Suppressor macrophage (primary cell): Measurements from ENCODE around the gene C22orf23.
"Not testable (repeated sequence)": the region's sequence is repeated elsewhere in the genome, so short reads cannot be mapped to it uniquely, and the experiment has no call there.

ENCODE experiments used
- DNase-seq, 4 experiments: peaks; one replicate each; pipeline ENCODE4 v3.0.0-alpha.2; 2020 to 2022

Gene C22orf23

DNA sequence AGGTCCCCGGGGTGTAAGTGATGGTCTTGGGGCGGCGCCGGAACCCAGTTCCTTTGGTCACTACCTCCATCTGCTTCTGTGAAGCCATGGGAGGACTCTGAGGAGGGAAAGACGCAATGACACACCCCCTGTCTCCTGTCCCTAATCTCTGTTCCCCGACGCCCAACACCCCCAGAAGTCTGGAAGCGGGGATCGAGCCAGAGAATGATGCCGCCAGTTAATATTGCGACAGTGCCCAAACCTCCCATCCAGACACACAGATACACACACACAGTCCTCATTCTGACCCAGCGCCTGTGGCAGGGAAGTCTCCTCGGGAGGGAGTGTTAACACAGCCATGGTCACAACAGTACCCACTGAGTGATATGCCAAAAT, 352 bp downstream of the C22orf23 start:
- peak in 1 of 4 experiments; percentile 20 for DNase-seq

- not testable (repeated sequence) for DNase-seq
Observed at GRCh38 chr22:37952629-37953028, 772 bp downstream of the C22orf23 start.

DNA sequence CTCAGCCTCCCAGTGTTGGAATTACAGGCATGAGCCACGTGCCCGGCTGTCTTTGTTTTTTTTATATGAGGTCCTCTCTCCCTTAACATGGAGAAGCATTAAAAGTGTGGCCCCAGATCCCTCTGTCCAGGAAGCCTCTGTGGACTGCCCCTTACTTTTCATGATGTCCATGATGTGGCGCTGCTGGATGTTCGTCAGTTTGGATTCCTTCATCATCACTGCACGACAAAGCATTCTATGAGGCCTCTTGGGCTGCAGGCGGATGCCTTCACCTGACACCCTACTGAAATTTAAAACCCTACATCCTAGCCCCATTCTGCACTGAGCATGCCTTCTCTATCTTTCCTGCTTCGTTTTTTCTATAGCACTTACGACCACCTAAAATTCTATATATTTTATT, 2.1 kb downstream of the C22orf23 start:
- no peak for DNase-seq

DNA sequence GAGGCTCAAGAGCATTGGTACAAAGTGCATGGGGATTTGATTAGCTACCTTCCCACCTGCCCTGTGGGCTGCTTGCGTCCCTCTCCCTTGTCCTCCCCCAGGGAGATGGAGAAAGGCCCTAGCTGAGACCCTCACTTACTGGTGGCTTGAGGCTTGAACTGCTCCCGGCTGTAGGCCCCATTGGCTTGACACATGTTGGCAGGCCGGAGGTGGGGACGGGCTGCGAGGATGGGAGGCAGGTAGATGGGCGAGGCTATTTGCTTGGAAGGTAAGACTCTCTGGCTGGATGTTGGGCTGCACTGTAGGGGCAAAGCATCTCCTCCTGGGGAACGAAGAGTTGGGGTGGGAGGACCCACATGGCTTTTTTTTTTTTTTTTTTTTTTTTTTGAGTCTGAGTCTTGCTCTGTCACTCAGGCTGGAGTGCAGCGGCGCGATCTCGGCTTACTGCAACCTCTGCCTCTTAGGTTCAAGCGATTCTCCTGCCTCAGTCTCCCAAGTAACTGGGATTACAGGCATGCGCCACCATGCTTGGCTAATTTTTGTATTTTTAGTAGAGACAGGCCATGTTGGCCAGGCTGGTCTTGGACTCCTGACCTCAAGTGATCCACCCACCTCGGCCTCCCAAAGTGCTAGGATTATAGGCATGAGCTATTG, 6.1 kb downstream of the C22orf23 start:
- not testable (repeated sequence) for DNase-seq

DNA sequence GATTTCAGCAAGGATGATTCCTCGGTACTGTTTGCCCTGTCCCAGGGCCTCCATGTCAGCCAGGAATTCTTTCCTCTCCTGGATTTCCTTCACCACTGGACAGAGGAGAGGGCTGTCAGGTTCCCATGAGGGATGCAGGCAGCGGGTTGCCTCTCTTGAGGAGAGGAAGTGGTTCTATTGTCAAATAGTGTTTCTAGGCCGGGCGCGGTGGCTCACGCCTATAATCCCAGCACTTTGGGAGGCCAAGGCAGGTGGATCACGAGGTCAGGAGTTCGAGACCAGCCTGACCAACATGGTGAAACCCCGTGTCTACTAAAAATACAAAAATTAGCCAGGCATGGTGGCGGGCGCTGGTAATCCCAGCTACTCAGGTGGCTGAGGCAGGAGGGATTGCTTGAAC, 9.0 kb downstream of the C22orf23 start:
- not testable (repeated sequence) for DNase-seq

DNA sequence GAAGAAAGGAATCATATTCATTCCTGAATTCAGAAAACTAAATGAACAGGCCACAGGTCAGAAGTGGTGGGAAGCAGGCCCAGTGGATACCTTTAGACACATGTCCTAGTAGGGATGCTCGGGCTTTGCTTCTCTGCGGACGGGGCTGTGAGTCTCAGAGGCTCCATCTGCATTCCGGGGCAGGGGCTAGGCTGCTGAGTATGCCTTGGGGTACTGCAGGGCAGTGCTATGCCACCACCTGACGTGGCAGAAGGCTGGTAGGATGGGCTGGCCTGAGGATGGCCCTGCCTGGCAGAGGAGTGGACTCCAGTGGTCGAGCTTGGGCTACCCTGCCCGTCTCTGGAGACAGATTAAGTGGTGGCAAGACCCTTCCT, 9.6 kb downstream of the C22orf23 start:
- no peak for DNase-seq

DNA sequence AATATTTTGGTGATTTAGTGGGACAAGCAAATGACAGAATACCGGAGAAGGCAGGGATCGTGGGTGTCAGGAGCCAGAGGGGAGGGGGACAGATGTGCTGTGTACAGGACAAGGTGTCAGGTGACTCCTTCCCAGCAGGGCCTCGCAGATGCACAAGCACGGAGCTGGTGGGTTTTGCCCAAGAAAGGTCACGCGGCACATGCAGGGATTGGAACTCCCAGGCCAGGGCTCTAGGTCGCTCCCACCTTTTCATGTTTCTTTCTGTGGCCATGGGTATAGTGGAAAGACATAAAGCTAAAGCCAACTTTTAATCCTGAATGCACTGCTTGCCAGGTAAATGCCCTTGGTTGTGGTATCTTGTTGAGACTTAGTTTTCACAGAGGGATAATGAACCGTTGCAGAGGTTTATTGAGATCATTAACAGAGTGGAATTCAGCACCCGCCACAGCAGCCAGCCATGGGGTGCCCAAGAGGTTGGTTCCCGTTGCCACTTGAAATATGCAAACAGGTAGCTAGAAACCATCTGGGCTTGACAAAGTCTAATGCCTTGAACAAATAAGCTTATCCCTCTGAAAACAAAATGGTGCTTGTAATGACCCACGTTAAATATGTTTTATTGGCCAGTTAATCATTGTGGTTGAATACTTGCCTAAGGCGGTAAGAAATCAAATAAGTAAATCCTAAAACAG, 10.1 kb downstream of the C22orf23 start:
- no peak for DNase-seq

DNA sequence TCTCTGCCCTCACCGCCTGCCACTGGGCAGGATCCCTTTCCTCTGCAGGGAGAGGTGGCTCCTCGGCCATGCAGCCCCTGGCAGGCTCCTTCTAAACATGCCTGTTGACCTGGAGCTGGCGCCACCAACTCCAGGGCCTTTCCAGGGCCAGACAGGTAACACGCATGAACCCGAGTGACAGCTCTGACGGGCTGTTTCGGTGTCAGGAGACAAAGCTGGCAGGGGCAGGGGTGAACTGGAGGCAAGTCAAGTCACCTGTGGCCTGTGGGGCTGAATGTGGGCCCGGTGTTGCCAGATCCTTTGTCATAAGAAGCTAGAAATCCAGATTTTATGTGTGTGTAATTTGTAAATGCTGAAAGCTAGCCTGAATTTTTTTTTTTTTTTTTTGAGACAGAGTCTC, 11.3 kb downstream of the C22orf23 start:
- no peak for DNase-seq

DNA sequence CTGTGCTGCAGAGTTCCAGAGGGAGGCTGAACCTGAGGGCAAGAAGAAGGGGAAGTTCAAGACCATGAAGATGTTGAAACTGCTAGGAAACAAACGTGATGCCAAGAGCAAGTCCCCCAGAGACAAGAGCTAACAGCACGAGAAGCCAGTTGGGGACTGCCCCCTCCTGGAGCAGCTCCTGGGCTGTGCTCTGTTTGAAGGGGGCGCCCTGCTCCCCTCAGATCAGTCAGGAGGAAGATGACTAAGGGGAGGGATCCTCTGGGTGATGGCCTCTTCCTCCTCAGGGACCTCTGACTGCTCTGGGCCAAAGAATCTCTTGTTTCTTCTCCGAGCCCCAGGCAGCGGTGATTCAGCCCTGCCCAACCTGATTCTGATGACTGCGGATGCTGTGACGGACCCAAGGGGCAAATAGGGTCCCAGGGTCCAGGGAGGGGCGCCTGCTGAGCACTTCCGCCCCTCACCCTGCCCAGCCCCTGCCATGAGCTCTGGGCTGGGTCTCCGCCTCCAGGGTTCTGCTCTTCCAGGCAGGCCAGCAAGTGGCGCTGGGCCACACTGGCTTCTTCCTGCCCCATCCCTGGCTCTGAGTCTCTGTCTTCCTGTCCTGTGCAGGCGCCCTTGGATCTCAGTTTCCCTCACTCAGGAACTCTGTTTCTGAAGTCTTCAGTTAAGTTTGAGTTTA, 12.6 kb downstream of the C22orf23 start:
- peak in 3 of 4 experiments; percentile 26 to 39 (median 39) for DNase-seq

DNA sequence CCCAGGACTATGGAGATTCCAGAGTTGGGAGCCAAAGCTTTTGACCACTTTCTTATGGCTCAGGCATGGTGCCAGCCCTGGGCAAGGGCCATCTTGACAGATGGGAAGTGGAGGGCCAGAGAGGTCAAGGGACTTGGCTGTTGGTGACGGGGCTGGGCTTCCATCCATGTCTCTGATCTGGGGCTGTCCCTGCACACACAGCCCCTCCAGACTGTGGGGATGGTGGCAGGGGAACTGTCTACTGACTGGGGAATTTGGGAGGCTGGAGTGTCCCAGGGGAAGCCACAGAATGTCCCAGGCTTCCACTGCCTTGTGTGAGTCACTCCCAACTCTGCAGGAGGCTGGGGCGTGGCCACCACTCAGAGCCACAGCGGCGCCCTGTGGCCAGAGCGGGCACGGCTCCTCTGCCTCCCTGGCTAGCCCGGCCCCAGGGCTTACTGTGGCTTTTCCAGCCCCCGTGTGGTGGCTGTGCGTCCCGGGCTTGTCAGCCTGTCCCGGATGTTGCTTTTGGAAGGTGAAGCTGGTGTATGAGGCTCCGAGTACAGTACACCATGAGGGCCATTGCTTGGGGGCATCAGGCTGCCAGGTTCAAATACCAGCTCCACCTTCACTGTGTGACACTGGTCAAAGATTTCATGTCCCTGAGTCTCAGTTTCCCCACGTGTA, 19.6 kb downstream of the C22orf23 start:
- DNase-seq, result peak; percentile 92 to 95 (median 94)

- DNase-seq, result no peak
Observed at GRCh38 chr22:37932821-37933578, 20.4 kb downstream of the C22orf23 start.

DNA sequence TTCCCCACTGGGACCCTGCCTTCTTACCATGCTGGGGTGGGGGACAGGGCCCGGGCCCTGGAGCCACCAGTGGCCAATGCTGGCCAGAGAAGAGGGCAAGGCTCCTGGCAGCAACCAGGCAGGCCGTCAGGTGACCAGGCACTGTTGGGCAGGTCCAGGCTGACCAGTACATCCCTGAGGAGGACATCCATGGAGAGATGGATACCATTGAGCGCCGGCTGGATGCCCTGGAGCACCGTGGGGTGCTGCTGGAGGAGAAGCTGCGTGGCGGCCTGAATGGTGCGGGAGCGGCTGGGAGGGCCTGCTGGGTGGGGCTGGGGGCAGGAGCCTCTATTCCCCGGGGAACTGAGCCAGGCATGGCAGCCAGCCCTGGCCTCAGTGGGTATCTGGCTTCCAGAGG, 21.0 kb downstream of the C22orf23 start:
- no peak for DNase-seq

DNA sequence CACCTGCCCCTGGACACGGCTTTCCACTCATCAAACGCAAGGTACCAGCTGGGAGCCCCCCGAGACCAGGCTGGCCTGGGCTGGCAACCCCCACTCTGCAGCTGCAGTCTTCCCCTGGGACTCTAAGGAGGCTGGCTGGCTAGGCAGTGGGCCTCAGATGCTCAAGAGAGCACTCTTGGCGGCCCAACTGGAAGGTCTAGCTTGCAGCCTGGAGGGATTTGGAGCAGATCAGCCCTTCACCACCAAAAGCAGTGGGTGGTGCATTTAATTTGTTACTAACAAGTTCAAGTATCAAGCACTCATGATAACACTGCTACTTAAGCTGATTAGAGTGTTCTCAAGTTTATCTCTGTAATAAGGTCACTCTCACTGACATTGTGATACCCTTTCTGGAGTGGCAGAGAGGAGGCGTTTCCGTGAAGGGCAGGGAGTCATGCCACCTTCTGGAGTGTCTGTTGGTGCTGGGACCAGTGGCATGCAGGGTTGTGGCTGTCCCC, 21.5 kb downstream of the C22orf23 start:
- no peak for DNase-seq

- no peak for DNase-seq
Observed at GRCh38 chr22:37930952-37931440, 22.4 kb downstream of the C22orf23 start.

DNA sequence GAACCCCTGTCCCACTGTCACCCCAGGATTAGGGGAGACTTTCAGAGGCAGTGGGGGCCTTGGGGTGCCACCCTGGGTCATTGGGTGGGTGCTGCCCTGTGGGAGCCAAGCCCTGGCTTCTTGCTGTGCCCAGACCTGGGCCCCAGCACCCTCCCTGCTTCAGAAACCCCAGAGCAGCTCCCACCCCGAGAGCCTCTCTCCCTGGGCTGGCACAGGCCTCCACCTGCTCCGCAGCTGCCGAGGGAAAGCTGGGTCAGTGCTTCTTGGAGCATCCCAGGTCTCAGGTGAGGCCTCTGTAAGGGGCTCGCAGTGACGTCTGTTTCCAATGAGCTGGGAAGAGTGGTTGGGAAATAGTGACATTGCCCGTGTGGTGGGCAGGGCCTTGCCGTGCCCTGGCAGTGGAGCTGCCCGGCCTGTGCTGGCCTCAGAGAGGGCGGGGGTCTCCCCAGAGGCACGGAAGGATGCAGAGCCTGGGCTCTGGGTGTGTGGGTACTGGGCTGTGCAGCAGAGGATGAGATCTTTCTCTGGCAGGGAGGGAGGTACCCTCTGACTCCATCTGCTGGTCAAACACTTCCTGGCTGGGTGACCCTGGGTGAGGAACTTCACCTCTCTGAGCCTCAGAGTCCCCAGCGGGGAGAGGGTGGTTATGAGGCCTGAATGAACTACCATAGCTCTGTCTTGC, 23.0 kb downstream of the C22orf23 start:
- peak in 2 of 4 experiments; percentile 33 to 35 for DNase-seq

GRCh38 chr22:37929390-37929789, 24.0 kb downstream of the C22orf23 start:
- DNase-seq, result no peak

GRCh38 chr22:37927637-37927936, 25.8 kb downstream of the C22orf23 start:
- DNase-seq, result no peak

DNA sequence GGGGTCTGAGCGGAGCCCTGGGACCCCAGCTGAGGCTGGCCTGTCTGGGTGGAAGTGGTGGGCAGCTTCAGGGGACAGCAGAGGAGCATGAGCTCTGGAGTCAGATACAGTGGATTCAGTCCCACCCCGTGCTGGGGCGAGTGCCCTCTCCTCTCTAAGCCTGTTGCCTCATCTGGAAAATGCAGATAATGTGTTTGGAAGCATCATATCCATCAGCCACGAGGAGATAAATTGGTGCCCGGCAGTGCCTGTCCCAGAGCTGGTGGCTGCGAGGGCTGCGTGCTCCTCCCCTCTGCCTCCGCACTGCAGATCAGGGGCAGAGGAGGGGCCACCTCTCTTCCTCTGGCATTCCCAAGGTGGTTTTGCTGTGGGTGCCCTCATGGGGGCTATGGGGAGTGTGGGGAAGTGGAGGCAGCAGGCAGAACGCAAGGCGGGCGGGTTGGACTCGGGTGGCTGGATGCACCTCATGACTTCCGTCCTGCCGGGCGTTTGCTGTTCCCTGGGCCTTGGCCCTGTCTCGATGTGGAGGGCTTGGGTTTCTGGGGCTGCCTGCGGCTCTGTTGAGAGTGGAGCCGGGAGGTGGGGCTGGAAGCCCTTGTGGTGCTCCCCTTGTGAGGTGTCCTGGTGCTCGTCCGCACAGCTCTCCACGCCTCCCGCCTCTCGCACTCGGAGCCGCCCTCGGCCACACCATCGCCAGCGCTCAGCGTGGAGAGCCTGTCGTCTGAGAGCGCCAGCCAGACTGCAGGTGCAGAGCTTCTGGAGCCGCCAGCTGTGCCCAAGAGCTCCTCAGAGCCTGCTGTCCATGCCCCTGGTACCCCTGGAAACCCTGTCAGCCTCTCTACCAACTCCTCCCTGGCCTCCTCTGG, 26.4 kb downstream of the C22orf23 start:
- no peak for DNase-seq

GRCh38 chr22:37926358-37926757, 27.0 kb downstream of the C22orf23 start:
- DNase-seq, result no peak

DNA sequence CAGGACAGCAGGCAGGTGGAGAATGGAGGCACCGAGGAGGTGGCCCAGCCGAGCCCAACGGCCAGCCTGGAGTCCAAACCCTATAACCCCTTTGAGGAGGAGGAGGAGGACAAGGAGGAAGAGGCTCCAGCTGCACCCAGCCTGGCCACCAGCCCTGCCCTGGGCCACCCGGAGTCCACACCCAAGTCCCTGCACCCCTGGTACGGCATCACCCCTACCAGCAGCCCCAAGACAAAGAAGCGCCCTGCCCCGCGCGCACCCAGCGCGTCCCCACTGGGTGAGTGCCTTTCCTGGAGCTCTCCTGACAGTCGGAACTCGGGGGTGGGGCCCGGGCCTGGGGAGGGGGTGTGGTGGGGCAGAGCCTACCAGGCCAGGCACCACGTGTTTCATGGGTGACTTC, 27.6 kb downstream of the C22orf23 start:
- DNase-seq, result no peak

DNA sequence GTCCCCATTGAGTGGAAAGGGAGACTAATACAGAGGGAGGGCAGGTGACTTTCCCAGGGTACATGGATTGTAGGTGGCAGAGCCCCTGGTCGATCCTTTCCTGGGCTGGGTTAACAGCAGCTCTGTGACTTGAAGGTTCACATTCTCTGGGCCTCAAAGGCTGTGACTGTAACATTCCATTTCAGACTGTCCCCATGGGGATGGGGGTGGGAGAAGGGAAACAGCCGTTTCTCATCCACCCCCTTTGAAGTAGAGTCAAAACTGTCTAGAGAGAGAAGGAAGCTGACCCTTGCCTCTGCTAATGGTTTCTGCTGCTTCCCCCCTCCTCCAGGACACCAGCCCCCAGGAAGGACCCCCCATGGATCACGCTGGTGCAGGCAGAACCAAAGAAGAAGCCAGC, 28.1 kb downstream of the C22orf23 start:
- DNase-seq, result no peak
